K562 (cell line): ENCODE results near the gene RELL2. TPM values are rescaled to one million over a fixed set of nuclear protein-coding genes. Genes with fewer than 3 reads are reported as not detected.
A peak's percentile ranks its signal among the peaks of the same experiment; 100 is the strongest.

Experiments used
- ATAC-seq: fragments of 200-7000 bp; cut with Tn5 transposase; 3 replicates; pipeline ENCODE4 v1.9.1; 2020; ENCODE audit warnings: moderate library complexity
- BruUV-seq: library from RNA; stranded (reverse); fragments of 400-500 nt; replicated peaks from 2 replicates; lab custom pipeline; 2021; lab: Mats Ljungman, UMichigan
- CTCF ChIA-PET: fragments of 300-600 bp; formaldehyde crosslinking; extraction: SDS; loops from one replicate; lab custom pipeline; 2021; ENCODE audit warnings: low intra/inter-chr PET ratio; lab: Yijun Ruan, JAX
- POLR2A ChIA-PET: fragments of 300-600, 350-650 bp; sonication (Branson Sonifier 250); formaldehyde crosslinking; extraction: SDS; loops from one replicate; lab custom pipeline; 2021; ENCODE audit warnings: antibody characterized with exemption, inconsistent platforms; lab: Yijun Ruan, JAX
- DNase-seq, 4 experiments: peaks; one replicate each; pipeline versions ENCODE4 v3.0.0 to v3.0.0-alpha.2; 2011 to 2018; ENCODE audit warnings: low spot score in 3 of 4, mixed read lengths in 3 of 4; ENCODE audit errors: extremely low read depth in 1 of 4
- FAIRE-seq: peaks from 2 replicates; lab custom pipeline; 2011; peaks lifted over from hg19 to GRCh38; lab: Jason Lieb, UNC
- H2AFZ ChIP-seq: 2 replicates; pipeline ENCODE4 v1.6.0; 2011; ENCODE audit warnings: low read depth, low read length, control low read depth, inconsistent platforms
- H3K27ac ChIP-seq: fragments of 200-600 bp; 3 replicates; pipeline ENCODE4 v1.8.0; 2011; ENCODE audit warnings: low read depth, mild to moderate bottlenecking, control low read depth, inconsistent platforms, low read length, moderate library complexity, mixed read lengths; ENCODE audit errors: extremely low read depth
- H3K27me3 ChIP-seq, 2 experiments: fragments of 300-600 bp in 1 of 2; 2 replicates in 1 of 2; 3 replicates in 1 of 2; pipeline versions ENCODE4 v1.6.0 to v1.8.0; 2011; ENCODE audit warnings: inconsistent platforms in 2 of 2, low read length in 2 of 2, mild to moderate bottlenecking in 1 of 2, mixed read lengths in 1 of 2, moderate library complexity in 1 of 2; ENCODE audit not compliant: control insufficient read depth in 2 of 2, insufficient read depth in 2 of 2
- H3K36me3 ChIP-seq: fragments of 300-600 bp; 3 replicates; pipeline ENCODE4 v1.8.0; 2011; ENCODE audit warnings: mild to moderate bottlenecking, low read length, inconsistent platforms; ENCODE audit not compliant: control insufficient read depth, insufficient read depth
- H3K4me1 ChIP-seq, 2 experiments: fragments of 200-600 bp in 1 of 2; replicated peaks in 1 of 2; 2 replicates in 1 of 2; 3 replicates in 1 of 2; pipeline versions ENCODE4 v1.5.1 to v1.8.0; 2011; ENCODE audit warnings: inconsistent platforms in 2 of 2, low read length in 2 of 2, mild to moderate bottlenecking in 1 of 2, mixed read lengths in 1 of 2, moderate library complexity in 1 of 2; ENCODE audit not compliant: control insufficient read depth in 2 of 2, insufficient read depth in 2 of 2
- H3K4me2 ChIP-seq: 2 replicates; pipeline ENCODE4 v1.6.1; 2011; ENCODE audit warnings: low read length, control low read depth, inconsistent platforms, mixed read lengths; ENCODE audit not compliant: insufficient read depth
- H3K4me3 ChIP-seq: fragments of 200-600 bp; sonication (generic), shearing (Covaris generic); 2 replicates; pipeline ENCODE4 v1.5.1; 2016; ENCODE audit warnings: control low read depth, inconsistent platforms
- H3K79me2 ChIP-seq: fragments of 200-600 bp; 3 replicates; pipeline ENCODE4 v1.8.0; 2011; ENCODE audit warnings: low read length, inconsistent platforms; ENCODE audit not compliant: control insufficient read depth, insufficient read depth
- H3K9ac ChIP-seq, 2 experiments: 2 replicates each; pipeline versions ENCODE4 v1.6.0 to v1.6.1; 2011; ENCODE audit warnings: low read depth in 2 of 2, low read length in 2 of 2, control low read depth in 1 of 2, inconsistent platforms in 1 of 2, mild to moderate bottlenecking in 1 of 2, mixed read lengths in 1 of 2; ENCODE audit not compliant: insufficient read depth in 1 of 2
- H3K9me1 ChIP-seq: one replicate; pipeline ENCODE4 v1.6.0; 2011; ENCODE audit warnings: inconsistent platforms, mild to moderate bottlenecking, low read length, moderate library complexity; ENCODE audit not compliant: control insufficient read depth, insufficient read depth
- H3K9me3 ChIP-seq: replicated peaks from 2 replicates; pipeline ENCODE4 v1.5.1; 2011; ENCODE audit warnings: low read depth, low read length, inconsistent platforms; ENCODE audit not compliant: control insufficient read depth, insufficient read depth
- H4K20me1 ChIP-seq: replicated peaks from 2 replicates; pipeline ENCODE4 v1.6.1; 2011; ENCODE audit warnings: low read length, inconsistent platforms, mixed read lengths; ENCODE audit not compliant: control insufficient read depth, insufficient read depth
- ADNP ChIP-seq: fragments of 200-800 bp; sonication (Bioruptor generic); IDR thresholded peaks from 2 replicates; pipeline ENCODE4 v1.6.1; 2016; ENCODE audit warnings: missing genetic modification characterization, missing compliant biosample characterization
- BCOR ChIP-seq: fragments of 450-650 bp; IDR thresholded peaks from 2 replicates; pipeline ENCODE4 v1.6.1; 2016
- ESRRA ChIP-seq: fragments of 450-650 bp; IDR thresholded peaks from 2 replicates; pipeline ENCODE4 v1.6.1; 2014; ENCODE audit warnings: low read depth, mild to moderate bottlenecking, moderate library complexity, borderline replicate concordance
- HDAC6 ChIP-seq: IDR thresholded peaks from 2 replicates; pipeline ENCODE4 v1.6.1; 2012; ENCODE audit warnings: low read depth, mild to moderate bottlenecking, control low read depth, inconsistent platforms, low read length, moderate library complexity
- KDM1A ChIP-seq, 2 experiments: fragments of 450-650 bp; IDR thresholded peaks; 2 replicates each; pipeline ENCODE4 v1.6.1; 2016; ENCODE audit warnings: mild to moderate bottlenecking in 2 of 2
- MCM5 ChIP-seq: fragments of 450-650 bp; IDR thresholded peaks from 2 replicates; pipeline ENCODE4 v1.6.1; 2016; ENCODE audit warnings: low read depth
- NR1H2 ChIP-seq: sonication (generic); formaldehyde crosslinking; IDR thresholded peaks from 2 replicates; pipeline ENCODE4 v1.4.0; 2020; ENCODE audit warnings: mild to moderate bottlenecking, missing genetic modification reagents
- PHB ChIP-seq: fragments of 250-450 bp; sonication (Bioruptor Pico); IDR thresholded peaks from 2 replicates; pipeline ENCODE4 v1.5.0; 2021
- RBFOX2 ChIP-seq: fragments of 200-400 bp; formaldehyde crosslinking; IDR thresholded peaks from 2 replicates; pipeline ENCODE4 v1.6.1; 2017; ENCODE audit warnings: low read depth, mild to moderate bottlenecking, low read length, moderate library complexity
- RBM25 ChIP-seq: fragments of 200-400 bp; formaldehyde crosslinking; IDR thresholded peaks from 2 replicates; pipeline ENCODE4 v1.6.1; 2018; ENCODE audit warnings: low read length, low read depth, moderate library complexity; ENCODE audit not compliant: severe bottlenecking
- SPI1 ChIP-seq: IDR thresholded peaks from 2 replicates; pipeline ENCODE4 v1.6.1; 2011; ENCODE audit warnings: low read depth, low read length, control low read depth, borderline replicate concordance
- TRIM24 ChIP-seq, 2 experiments: fragments of 450-650 bp; IDR thresholded peaks; 2 replicates each; pipeline ENCODE4 v1.6.1; 2016
- ZNF140 ChIP-seq: fragments of 250-450 bp; sonication (Bioruptor Pico); IDR thresholded peaks from 2 replicates; pipeline ENCODE4 v1.8.0; 2021; ENCODE audit warnings: moderate library complexity, mild to moderate bottlenecking, inconsistent platforms
- WGBS: fragments of 100-300 bp; shearing (Covaris generic); methylation state at CpG from one replicate; pipeline ENCODE4 v1.1.6; 2016; ENCODE audit warnings: low coverage, mixed read lengths; ENCODE audit not compliant: insufficient coverage; ENCODE audit errors: missing lambda C conversion rate; 5-methylcytosine and 5-hydroxymethylcytosine counted together
- in situ Hi-C: fragments of 300-500 bp; cut with MboI; formaldehyde crosslinking; loops from 4 replicates; pipeline ENCODE4 v1.15.0; 2018; ENCODE audit warnings: inconsistent platforms, mixed read lengths
- intact Hi-C: fragments of 100-400 bp; cut with micrococcal nuclease; formaldehyde crosslinking; loops from 2 replicates; pipeline ENCODE4 v1.14.2; 2022
- polyA plus RNA-seq, 8 experiments: library from polyadenylated mRNA; depleted of rRNA in 4 of 8; stranded (reverse) in 5 of 8; unstranded in 3 of 8; fragments of >200 nt; fragmentation: Nextera tagmentation in 2 of 8; fragmentation: Illumina TruSeq in 1 of 8; extraction: Ambion mirVana in 2 of 8; extraction: Trizol in 1 of 8; gene quantifications; 2 replicates each; pipeline versions ENCODE4 v1.2.1 to v1.2.3, GENCODE V29; 2011 to 2014; ENCODE audit warnings: inconsistent platforms in 1 of 8, missing spikeins in 1 of 8
- total RNA-seq, 7 experiments: library from RNA; depleted of rRNA in 6 of 7; stranded (reverse); fragments of >200 nt in 6 of 7; fragmentation: Illumina TruSeq in 2 of 7; extraction: Trizol in 2 of 7; gene quantifications; 2 replicates each; pipeline versions ENCODE4 v1.2.1 to v1.2.3, GENCODE V29; 2011 to 2021; ENCODE audit warnings: low replicate concordance in 1 of 7

The RELL2 gene
- total and polyA plus RNA-seq, 9 of the 15 experiments (the other 6 are each of a cell fraction or from before 2014, with no cell fraction given) = 0.06 to 36.0 (median 14.3) TPM

- TF ChIP-seq NR1H2 (CRISPR knock-in tag) = no peak
These were observed 11.1 kb downstream of the RELL2 start (continued) for GRCh38 chr5:141647851-141648250.

- no TSS peak for BruUV-seq
- peak overlapping the region in 1 of 2 experiments; percentile 62; a peak in 2 of 4 replicates for H3K9ac ChIP-seq
- ATAC-seq = no peak
These were observed 12.4 kb downstream of the RELL2 start for GRCh38 chr5:141649056-141649688.

GRCh38 chr5:141649972-141650371 is 13.2 kb downstream of the RELL2 start:
- TSS peak; percentile 52 for BruUV-seq
- H3K27ac ChIP-seq = no peak overlapping the region
- H3K79me2 ChIP-seq = peaks cover 3% of the 10 kb centered on the region; the same call in 1 of the 3 replicates
- peak overlapping the region; percentile 89 for H3K4me2 ChIP-seq
- H3K36me3 ChIP-seq = peaks cover 18% of the 10 kb centered on the region; the same call in 2 of the 3 replicates
- H3K4me3 ChIP-seq = no peak overlapping the region
- TF ChIP-seq ADNP (tag) (peak; percentile 73; the same call in 1 of the 2 replicates), ESRRA (peak; percentile 95), BCOR (peak; percentile 88), SPI1 (no peak), KDM1A (IDR thresholded peaks at IDR 0.05) (peak; percentile 68 to 74), ZNF140 (CRISPR knock-in tag) (no peak), HDAC6 (no peak), TRIM24 (IDR thresholded peaks at IDR 0.05) (no peak), RBM25 (peak; percentile 96)
- H2AFZ ChIP-seq = no peak overlapping the region
- no peak for DNase-seq
- in situ Hi-C loops = no loop called here
- intact Hi-C loops = no loop called here
- no peaks in the 10 kb centered on the region for H4K20me1 ChIP-seq
- H3K4me1 ChIP-seq = peaks cover 9 to 30% of the 10 kb centered on the region in 2 experiments
- peaks cover 4% of the 10 kb centered on the region for H3K9me1 ChIP-seq
- no peak for FAIRE-seq
- ChIA-PET CTCF (no interaction called here), POLR2A (no interaction called here)
- no peak overlapping the region; a peak in 1 of 4 replicates for H3K9ac ChIP-seq
- H3K27me3 ChIP-seq = no peaks in the 10 kb centered on the region
- no peak for ATAC-seq
- H3K9me3 ChIP-seq = no peaks in the 10 kb centered on the region

More at GRCh38 chr5:141649056-141649688, 12.4 kb downstream of the RELL2 start:
- FAIRE-seq (no peak), DNase-seq (no peak)
- POLR2A ChIA-PET = interaction anchor here (0.5 kb wide), 1 partner anchor 9 kb away, joined by 4 read pairs; no protein-coding TSS in a partner anchor
- intact Hi-C loops = no loop called here
- no peaks in the 10 kb centered on the region for H4K20me1 ChIP-seq
- no peak overlapping the region for H3K4me2 ChIP-seq
- H3K4me1 ChIP-seq = peaks cover 9 to 30% of the 10 kb centered on the region in 2 experiments
- in situ Hi-C loops = no loop called here
- 89% methylated on average over 14 of the region's 17 CpGs for WGBS
- H3K79me2 ChIP-seq = peaks cover 3% of the 10 kb centered on the region; the same call in 1 of the 3 replicates
- H3K9me3 ChIP-seq = no peaks in the 10 kb centered on the region
- no peaks in the 10 kb centered on the region for H3K27me3 ChIP-seq
- H3K4me3 ChIP-seq = no peak overlapping the region
- peaks cover 4% of the 10 kb centered on the region for H3K9me1 ChIP-seq
- H3K36me3 ChIP-seq = peaks cover 25% of the 10 kb centered on the region; the same call in 2 of the 3 replicates
- CTCF ChIA-PET = no interaction called here
- H3K27ac ChIP-seq = no peak overlapping the region
- no peak overlapping the region for H2AFZ ChIP-seq
- no peak for TF ChIP-seq MCM5
- TF ChIP-seq RBFOX2 = peak; percentile 43
- TF ChIP-seq PHB (CRISPR knock-in tag) = no peak
